Retinal pigment epithelial cell (primary cell): ENCODE data around the gene SVIL.
"Not testable (repeated sequence)": the region's sequence is repeated elsewhere in the genome, so short reads cannot be mapped to it uniquely, and the experiment has no call there.

Experiments
- DNase-seq: peaks from one replicate; pipeline ENCODE4 v3.0.0-alpha.2; 2010; ENCODE audit warnings: low read depth
- H3K4me3 ChIP-seq: 2 replicates; pipeline ENCODE4 v1.5.1; 2011; ENCODE audit warnings: mild to moderate bottlenecking, low read length, control low read depth, moderate library complexity
- TF ChIP-seq, protein P1 (sequence below): conservative IDR thresholded peaks from 2 replicates; pipeline ENCODE4 v1.5.1; 2011; ENCODE audit warnings: low read depth, low read length, control low read depth, inconsistent platforms

Gene SVIL

DNA sequence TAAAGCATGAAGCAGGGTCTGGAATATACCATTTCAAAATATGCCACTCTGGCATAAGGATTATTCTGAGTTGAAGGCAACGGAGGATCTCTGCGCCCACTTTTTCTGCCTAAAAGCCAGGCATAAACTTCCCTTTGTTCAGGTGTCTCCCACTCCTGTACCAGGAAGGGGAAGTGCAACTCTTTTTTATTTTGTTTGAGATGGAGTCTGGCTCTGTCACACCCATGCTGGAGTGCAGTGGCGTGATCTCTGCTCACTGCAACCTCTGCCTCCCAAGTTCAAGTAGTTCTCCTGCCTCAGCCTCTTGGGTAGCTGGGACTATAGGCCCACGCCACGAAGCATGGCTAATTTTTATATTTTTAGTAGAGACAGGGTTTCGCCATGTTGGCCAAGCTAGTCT lies 18.2 kb downstream of the SVIL start:
- DNase-seq = no peak
- TF ChIP-seq, protein P1, sequence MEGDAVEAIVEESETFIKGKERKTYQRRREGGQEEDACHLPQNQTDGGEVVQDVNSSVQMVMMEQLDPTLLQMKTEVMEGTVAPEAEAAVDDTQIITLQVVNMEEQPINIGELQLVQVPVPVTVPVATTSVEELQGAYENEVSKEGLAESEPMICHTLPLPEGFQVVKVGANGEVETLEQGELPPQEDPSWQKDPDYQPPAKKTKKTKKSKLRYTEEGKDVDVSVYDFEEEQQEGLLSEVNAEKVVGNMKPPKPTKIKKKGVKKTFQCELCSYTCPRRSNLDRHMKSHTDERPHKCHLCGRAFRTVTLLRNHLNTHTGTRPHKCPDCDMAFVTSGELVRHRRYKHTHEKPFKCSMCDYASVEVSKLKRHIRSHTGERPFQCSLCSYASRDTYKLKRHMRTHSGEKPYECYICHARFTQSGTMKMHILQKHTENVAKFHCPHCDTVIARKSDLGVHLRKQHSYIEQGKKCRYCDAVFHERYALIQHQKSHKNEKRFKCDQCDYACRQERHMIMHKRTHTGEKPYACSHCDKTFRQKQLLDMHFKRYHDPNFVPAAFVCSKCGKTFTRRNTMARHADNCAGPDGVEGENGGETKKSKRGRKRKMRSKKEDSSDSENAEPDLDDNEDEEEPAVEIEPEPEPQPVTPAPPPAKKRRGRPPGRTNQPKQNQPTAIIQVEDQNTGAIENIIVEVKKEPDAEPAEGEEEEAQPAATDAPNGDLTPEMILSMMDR = no peak
- no peak overlapping the region for H3K4me3 ChIP-seq

DNA sequence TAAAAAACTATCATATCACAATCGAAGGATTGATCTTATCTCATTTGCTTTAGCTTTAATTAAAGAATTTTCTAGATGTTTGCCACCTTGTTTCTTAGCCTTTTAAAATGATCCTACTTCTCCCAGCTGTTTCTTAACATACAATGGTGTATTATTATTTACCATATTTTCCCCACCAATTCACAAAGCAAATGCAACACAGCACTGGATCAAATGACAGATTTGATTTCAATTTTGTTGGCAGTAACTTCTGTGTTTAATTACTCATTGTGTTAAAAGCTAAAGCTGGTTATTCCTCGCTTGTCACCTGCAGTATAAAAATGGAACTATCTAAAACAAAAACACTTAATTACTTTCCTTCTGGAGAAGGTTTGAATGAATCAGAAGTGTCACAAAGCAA lies 19.6 kb downstream of the SVIL start:
- H3K4me3 ChIP-seq = no peak overlapping the region
- no peak for DNase-seq
- TF ChIP-seq, protein P1 = no peak

DNA sequence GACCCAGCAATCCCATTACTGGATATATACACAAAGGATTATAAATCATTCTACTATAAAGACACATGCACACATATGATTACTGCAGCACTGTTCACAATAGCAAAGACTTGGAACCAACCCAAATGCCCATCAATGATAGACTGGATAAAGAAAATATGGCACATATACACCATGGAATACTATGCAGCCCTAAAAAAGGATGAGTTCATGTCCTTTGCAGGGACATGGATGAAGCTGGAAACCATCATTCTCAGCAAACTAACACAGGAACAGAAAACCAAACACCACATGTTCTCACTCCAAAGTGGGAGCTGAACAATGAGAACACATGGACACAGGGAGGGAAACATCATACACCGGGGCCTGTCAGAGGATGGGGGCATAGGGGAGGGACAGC lies 20.5 kb downstream of the SVIL start:
- H3K4me3 ChIP-seq = not testable (repeated sequence)

DNA sequence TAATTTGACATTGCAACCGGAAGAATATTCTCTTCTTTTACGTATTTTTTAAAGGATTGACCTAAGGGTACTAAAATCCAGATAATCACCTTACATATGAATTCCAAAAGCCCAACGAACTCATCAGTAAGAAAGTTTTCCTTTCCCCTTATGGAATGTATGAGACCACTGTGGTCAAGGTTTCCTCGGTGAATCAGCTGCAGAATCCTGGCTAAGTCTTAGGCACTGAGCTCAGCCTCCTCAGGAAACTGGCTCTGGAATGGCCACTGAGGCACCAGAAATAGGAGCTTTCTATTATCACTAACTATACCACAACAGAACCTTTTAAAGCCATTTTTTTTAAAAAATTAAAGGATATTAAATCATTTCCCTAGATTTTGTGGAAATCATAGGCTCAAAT lies 21.0 kb downstream of the SVIL start:
- TF ChIP-seq, protein P1 = no peak
- DNase-seq = no peak

More for the DNA sequence above, 20.5 kb downstream of the SVIL start:
- not testable (repeated sequence) for DNase-seq

DNA sequence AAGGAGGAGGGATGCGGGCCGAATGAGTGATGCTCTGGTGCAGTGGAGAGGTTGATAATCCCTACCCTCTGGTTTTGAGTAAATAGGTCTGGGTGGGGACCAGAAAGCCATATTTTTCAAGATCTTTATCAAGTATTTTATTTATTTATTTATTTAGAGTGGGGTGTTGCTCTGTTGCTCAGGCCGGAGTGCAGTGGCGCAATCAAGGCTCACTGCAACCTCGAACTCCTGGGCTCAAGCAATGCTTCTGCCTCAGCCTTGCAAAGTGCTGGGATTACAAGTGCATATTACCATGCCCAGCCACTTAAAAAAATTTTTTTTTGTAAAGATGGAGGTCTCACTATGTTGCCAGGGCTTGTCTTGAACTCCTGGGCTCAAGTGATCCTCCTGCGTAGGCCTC lies 21.6 kb downstream of the SVIL start:
- no peak overlapping the region for H3K4me3 ChIP-seq
- TF ChIP-seq, protein P1 = no peak
- DNase-seq = no peak

More for the DNA sequence above, 21.0 kb downstream of the SVIL start:
- H3K4me3 ChIP-seq = no peak overlapping the region

DNA sequence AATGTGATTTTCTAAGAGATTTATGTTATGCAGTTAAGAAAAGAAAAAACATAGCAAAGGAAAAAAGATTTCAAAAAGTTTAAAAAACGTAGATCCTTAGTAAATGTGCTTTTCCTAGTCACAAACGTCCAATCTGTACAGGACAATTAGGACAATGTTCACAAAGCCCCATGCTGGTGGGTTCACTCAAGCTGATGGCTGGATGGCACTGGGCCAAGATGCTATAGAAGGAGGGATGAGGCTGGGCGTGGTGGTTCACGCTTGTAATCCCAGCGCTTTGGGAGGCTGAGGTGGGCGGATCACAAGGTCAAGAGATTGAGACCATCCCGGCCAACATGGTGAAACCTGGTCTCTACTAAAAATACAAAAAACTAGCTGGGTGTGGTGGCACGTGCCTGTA lies 22.1 kb downstream of the SVIL start:
- H3K4me3 ChIP-seq = no peak overlapping the region
- TF ChIP-seq, protein P1 = no peak
- no peak for DNase-seq

DNA sequence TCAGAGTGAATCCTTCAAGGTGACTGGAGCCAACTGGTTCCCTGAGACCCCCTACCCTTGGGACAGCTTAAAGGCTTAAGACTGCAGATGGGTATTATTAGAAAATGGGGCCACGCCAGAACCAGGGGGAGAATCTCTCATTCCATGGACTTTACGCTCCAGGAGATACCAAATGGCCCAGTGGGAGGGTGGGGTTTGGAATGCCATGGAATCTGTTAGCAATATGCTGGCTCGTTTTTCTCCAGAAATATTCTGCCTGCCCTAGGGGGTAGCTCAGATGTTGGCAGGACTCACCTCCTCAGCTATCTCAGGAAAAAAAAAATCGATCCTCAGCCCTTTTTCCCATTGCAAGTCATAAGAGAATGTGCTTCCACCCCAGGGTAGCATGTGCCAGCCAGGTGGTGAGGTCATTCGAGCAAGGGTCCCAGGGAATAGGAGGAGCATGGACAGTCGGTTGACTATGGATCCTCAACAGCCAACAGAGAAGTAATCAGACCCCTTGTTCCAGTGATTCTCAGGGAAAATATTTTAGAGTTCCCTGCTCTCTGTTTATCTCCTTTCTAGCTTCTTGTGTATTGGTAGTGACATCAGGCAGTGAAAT lies 22.9 kb downstream of the SVIL start:
- TF ChIP-seq, protein P1 = no peak
- DNase-seq = no peak
- H3K4me3 ChIP-seq = no peak overlapping the region
